Measurements from ENCODE around the gene NPSR1.

DNA sequence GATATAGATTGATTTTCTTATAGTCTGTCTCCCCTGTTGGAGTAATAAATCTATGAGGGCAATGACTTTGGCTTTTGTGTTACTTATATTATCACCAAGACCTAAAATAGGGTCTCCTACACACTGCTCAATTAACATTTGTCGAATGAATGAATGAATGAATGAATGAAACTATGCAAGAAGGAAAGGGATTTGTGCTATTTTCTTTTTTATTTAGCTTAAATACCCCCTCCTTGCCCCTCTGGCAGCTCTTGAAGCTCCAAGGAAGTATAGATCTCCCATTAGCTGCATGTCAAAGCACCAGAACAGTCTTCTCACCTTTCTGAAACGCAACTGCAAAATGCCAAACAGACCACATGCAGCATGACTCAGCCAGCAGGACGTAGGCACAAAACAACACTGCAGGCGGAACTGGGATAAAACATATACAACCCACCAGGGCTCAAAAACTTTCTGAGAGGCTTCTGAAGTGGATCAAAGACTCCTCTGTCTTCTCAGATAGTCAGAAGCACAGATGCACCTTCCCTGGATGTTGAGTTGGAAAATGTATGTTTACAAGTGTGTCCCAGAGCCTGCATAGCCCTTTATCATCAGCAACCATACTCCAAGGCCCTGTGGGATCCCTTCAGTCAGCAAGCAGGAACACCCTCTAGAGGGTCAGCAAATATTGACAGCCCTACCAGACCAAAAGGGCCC lies 187.8 kb downstream of the NPSR1 start:
- TF ChIP-seq, protein P1, sequence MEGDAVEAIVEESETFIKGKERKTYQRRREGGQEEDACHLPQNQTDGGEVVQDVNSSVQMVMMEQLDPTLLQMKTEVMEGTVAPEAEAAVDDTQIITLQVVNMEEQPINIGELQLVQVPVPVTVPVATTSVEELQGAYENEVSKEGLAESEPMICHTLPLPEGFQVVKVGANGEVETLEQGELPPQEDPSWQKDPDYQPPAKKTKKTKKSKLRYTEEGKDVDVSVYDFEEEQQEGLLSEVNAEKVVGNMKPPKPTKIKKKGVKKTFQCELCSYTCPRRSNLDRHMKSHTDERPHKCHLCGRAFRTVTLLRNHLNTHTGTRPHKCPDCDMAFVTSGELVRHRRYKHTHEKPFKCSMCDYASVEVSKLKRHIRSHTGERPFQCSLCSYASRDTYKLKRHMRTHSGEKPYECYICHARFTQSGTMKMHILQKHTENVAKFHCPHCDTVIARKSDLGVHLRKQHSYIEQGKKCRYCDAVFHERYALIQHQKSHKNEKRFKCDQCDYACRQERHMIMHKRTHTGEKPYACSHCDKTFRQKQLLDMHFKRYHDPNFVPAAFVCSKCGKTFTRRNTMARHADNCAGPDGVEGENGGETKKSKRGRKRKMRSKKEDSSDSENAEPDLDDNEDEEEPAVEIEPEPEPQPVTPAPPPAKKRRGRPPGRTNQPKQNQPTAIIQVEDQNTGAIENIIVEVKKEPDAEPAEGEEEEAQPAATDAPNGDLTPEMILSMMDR (IDR thresholded peaks at IDR 0.05; ENCODE audit: low read depth, low read length): no peak
- TF ChIP-seq, protein P2, sequence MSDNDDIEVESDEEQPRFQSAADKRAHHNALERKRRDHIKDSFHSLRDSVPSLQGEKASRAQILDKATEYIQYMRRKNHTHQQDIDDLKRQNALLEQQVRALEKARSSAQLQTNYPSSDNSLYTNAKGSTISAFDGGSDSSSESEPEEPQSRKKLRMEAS (IDR thresholded peaks at IDR 0.05; ENCODE audit: low read depth, low read length): no peak
